ENCODE measurements around the gene TMEM126B. TPM values are rescaled to one million over a fixed set of nuclear protein-coding genes. Genes with fewer than 3 reads are reported as not detected.
"Not testable (repeated sequence)": the region's sequence is repeated elsewhere in the genome, so short reads cannot be mapped to it uniquely, and the experiment has no call there.

The TMEM126B gene
- total RNA-seq, 2 donors from 2014 or later: 48.4 to 55.5 TPM

DNA sequence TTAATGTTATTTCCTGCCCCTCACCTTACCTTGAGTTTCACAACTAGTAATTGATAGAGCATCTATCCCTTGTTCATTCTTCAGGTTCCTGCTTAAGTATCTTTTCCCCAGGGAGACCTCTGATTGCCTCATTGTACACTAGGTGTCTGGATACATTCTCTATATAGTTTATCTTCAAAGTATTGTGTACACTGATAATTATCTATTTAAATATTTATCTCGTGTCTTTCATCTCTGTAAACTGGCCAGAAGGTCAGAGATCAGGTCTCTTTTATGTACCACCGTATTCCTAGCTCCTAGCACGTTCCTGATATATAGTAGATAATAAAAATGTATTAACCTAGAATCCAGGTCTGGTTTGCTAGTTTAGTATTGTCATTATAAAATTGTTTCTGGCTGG, 6.4 kb downstream of the TMEM126B start:
- DNase-seq: no peak
- intact Hi-C loops (cut with DNase I): no loop called here
- no peak for ATAC-seq

DNA sequence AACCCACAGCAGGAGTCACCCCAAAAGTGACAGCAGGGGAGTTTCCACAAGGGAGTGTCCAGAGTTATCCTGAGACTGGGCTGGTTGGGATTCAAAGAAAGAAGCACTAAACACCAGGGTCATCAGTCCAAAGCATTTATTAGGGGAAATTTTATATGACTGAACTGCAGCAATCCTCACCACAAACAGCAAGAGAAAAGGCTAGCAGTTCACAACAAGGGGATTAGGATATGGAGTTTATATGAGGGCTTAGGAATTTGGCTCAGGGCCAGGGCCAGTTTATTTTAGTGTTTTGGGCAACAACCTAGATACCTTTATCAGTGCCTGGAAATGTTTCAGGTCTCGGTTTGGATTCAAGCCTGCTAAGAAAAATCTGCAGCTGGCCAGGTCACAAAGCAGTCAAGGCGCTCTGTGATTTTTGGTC, 14.8 kb downstream of the TMEM126B start:
- ATAC-seq: no peak
- intact Hi-C loops (cut with DNase I): no loop called here
- DNase-seq: peak; percentile 35

DNA sequence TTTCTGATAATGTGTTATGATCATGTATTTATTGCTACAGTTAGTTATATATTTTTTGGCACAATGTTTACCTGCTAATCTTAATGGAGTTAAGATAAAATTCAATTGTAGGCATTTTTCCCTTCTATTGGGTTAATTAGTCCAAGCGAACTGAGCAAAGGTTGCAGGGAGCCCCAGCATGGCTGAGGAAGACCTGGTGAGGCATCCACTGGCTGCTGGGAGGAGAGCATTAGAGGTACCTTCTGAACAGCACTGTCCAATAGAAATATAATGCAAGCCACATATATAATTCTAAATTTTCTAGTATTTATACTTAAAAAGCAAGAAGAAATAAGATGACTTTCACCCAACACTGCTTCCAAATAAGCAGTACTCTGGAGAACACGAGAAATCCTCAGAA, 18.7 kb downstream of the TMEM126B start:
- intact Hi-C loops (cut with DNase I): no loop called here
- DNase-seq (no peak), ATAC-seq (peak in 1 of 2 donors; percentile 10)

DNA sequence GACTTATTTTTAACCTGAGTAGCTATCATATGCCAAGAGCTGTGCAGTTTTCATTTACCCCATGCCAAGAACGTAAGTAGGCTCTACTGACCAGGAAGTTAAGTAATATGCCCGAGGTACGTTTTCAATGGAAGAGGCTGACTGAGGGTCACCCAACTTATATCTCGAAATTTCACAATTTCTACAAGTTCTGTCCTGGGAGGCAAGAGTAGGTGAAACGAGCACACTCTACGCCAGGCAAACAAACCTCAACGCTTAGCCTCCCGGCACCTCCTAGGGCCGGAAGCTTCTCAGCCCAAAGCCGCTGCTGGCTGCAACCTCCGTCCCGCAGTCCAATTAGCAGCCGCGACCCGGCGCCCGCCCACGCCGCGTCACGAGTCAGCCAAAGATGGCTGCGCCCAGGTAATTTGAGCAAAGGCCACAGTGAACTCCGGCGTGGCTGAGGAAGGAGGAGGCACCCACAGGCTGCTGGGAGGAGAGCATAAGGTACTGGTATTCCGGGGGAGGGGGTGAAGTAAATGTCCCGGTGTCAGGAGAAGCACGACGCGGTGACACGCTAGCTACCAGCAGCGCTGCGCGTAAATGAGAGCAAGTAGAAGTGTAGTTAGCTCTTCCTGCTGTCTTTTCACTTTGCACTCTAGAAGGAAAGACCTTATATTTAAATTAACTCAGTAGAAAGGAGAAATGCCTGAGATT, 19.4 kb downstream of the TMEM126B start, which contains the start of gene TMEM126A:
TMEM126A (plus strand) TSS at position 364 of the 696 bp plus-strand sequence. CDS start 2,289 bp downstream, outside the sequence.
- intact Hi-C loops (cut with DNase I): no loop called here
- DNase-seq (peak; percentile 93), ATAC-seq (peak; percentile 99)

DNA sequence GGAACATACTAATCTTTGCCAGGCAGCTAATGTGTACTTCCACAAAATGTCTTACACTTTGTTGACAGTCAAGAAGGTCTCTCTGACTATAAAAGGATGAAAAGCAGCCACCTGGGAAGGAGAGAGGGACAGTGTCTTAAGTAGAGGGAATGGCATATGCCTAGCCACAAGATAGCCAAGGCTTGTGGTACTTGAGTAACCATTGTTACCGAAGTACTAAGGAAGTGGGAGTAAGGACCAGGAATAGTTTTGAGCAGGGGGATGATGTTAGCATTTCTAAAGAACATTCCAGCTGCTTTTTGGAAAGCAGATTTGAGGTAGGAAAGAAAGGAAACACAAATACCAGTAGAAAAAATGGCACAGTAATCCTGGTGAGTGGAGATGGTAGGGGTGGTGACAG, 22.7 kb downstream of the TMEM126B start:
- no peak for DNase-seq
- intact Hi-C loops (cut with DNase I): no loop called here

DNA sequence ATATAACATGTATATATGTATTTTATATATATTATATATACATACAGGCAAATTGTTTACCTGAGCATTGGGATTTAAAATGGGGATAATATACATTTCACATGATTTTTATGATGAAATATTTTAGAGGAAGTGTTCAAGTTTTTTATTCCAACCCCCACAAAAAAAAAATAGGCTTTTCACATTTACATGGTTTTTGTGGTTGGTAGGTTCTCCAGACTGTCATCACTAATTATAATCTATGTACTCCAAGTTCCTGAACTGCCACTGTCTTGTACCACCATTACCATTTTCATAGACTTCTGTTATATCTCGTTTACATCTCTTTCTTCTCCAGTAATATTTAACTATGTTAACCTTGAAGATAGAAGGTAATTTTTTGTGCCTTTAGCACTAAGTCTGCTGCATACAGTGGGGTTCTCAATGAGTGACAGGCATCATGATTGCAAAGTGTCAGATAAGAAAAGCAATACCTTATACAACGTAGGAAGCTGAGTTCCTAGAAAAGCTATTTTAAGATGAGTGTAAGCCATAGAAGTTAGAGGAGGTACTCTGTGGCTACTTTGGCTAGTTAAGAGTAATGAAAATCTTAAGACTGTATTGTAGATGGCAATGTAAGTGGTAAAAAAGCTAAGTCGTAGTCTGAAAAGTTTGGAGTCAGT, 24.5 kb downstream of the TMEM126B start:
- intact Hi-C loops (cut with DNase I): no loop called here
- DNase-seq (no peak), ATAC-seq (no peak)

More for the DNA sequence above, 22.7 kb downstream of the TMEM126B start:
- no peak for ATAC-seq

DNA sequence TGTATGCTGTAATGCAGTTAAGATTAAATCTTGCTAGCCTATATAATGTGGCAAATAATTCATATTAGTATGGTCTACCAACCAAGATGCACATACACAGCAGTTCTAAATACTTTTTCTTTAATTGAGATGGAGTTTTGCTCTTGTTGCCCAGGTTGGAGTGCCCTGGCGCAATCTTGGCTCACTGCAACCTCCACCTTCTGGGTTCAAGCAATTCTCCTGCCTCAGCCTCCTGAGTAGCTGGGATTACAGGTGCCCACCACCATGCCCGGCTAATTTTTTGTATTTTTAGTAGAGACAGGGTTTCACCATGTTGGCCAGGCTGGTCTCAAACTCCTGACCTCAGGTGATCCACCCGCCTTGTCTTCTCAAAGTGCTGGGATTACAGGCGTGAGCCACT, 25.9 kb downstream of the TMEM126B start:
- intact Hi-C loops (cut with DNase I); ATAC-seq; DNase-seq: not testable (repeated sequence)

DNA sequence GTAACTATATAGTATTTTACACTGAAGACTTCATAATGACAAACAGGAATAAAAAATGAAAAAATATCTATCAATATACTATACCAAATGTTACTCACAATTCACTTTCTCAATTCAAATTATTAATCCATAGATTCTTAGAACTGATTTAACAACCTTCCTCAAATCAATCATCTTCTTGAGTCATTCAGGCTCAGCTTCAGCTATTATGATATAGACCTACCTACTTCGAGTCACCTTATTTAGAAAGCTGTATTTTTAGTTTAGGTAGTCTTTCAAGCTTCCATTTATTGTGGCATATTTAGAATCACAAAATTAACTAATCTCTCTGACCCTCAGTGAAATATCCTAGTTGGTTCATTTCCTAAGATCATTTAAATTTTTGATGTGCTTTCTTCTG, 28.4 kb downstream of the TMEM126B start:
- DNase-seq (no peak), ATAC-seq (no peak)
- intact Hi-C loops (cut with DNase I): no loop called here

DNA sequence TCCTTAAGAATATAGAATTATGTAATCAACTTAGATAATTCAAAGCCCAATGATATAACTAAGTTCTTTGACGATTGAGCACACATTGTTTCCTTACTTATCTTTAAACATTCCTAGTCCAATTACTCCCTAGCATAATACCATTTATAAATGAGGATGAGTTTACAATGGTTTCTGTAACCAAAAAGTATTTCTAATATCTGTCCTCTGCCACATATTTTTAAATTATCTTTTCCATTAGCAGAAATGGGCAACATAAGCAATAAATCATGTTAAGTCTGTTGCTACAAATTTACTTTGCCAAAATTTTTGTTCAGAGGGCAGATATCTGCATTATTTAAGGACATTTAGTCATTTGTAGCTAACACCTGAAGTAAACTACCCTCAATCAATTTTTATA, 29.8 kb downstream of the TMEM126B start:
- DNase-seq (no peak), ATAC-seq (no peak)
- intact Hi-C loops (cut with DNase I): no loop called here

DNA sequence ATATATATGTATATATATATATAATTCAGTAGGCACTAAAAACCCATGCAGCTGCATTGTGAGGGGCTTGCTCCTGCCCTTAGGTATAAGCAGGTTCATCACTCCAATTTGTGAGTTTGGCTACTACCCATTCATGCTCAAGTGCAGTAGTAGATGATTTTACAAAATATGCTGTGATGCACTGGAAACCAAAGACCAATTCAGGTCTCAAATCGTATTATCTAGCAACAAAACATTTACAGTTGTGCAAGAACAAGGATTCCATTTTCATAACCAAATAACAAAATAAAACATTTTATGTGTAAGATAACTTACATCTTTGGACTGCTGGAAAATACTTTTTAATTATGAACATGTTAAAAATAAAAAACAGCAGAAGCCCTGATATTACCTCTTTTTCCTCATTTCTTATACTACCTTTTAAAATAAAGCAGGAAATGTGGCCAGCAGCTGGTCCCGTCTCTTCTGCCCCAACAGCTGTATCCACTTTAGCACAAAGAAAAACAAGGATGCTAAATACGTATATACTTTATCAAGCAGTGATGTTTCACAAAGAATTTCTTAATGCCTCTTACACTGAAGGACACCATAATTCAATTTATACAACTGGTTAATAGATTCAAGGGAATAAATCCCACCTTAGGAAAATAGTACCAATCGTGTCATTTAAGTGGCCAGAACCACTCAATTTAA, 33.7 kb downstream of the TMEM126B start:
- intact Hi-C loops (cut with DNase I): no loop called here
- ATAC-seq (no peak), DNase-seq (no peak)

DNA sequence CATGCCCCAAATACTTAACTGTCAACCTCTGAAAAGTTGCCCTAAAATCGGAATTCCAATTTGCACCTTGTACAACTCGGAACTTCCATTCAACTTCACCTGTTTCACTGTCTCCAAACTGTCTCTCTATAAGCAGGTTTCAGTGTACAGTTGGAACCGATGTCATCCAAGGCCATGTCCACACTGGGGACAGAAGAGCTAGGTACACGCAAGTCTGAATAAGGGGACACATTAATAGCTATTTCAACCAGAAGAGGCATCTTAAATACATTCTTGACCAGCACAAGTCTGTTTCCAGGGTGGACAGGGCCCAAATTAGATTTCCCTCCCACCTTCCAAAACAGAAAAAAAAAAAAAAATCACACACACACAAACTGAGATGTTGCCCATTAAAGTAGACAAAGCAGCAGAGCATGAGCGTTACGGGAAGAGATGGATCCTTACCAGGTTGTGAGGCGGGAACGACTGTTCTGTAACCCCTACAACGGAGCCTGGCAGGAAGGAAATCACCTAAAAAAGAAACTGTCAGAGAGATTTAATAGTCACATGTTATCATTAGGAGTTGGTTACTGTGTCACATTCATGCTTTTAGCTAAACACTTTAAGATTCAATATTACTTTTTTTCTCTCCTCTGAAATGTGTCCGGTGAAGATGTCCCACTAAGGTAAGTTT, 34.8 kb downstream of the TMEM126B start:
- ATAC-seq: no peak
- DNase-seq: no peak
- intact Hi-C loops (cut with DNase I): no loop called here

DNA sequence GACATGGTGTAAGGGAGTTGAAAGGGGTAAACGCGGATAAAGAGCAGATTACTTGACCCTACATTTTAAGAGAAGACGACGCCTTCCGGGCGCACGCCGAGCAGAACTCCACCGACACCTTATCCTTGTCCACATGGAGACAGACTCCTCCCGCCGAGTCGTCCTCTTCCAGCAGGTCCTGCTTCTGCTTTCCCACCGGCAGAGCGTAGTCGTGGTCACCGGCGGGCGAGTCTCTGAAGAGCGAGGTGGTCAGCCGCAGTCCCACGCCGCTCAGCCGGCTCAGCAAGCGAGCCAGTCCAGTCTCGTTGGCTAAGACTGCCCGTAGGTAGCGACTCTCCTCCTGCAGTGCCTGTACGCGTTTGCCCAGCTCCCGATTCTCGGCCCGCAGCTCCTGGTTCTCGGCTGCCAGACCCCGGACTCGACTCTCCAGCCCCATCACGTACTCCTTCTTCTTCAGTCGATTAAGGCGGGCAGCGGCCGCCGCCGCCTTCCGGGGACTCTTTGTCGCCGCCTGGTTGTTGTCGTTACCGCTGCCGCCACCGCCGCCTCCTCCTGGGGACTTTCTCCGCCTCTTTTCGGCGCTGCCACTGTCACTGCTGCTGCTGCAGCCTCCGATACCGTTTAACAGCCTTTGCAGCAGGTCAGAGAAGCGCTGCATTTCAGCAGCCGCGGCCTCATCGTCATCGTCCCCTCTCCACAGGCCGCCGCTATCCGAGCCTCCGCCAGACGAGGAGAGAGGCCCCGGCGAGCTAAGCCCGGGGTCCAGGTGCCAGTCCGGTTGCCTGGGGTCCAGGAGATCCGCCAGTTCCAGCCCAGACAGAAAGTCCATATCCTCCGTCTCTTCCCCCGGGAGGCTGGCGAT, 35.6 kb downstream of the TMEM126B start:
- peak; percentile 71 to 77 for ATAC-seq
- intact Hi-C loops (cut with DNase I): no loop called here
- DNase-seq: peak; percentile 83

DNA sequence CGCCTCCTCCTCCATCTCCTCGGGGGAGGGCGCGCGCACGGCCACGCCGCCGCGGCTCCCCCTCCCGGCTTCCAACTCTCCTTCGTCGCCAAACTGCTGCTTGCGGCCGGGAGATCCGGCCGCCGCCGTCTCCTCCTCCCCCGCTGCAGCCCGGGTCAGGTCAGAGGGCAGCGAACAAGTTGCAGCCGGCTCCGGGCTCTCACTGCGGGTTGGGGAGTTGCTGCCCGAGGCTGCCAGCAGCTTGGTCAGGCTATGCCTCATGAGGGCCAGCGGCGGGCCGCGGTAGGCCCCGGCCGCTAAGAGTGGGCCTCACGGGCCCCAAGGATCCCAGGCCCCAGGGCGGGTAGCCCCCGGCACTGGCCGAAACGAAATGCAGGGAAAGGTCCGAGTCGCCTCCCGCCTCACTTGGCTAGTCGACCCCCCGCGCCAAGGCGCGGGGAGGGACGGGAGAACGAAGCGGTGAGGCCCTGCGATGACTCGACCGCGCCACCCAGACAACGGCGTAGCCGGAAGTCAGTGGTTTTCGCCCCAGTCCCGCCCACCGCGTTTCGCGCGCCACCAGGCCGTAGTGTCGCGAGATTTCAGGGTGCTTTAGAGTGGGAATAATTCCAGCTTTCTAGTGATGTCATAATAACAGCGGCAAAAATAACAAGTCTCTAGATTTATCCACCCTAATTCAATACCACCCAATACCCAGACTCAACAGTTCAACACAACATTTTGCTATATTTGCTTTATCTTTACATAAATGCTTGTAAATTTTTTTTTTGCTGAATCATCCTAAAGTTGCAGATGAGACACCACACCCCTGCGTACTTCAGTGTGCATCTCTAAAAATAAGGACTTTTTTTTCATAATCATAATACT, 36.5 kb downstream of the TMEM126B start, which contains the start of gene CREBZF:
CREBZF (minus strand) TSS at position 515 of the 867 bp plus-strand sequence; CDS start at position 261, 254 bp downstream.
- intact Hi-C loops (cut with DNase I): no loop called here
- peak; percentile 97 for ATAC-seq
- peak; percentile 94 for DNase-seq

DNA sequence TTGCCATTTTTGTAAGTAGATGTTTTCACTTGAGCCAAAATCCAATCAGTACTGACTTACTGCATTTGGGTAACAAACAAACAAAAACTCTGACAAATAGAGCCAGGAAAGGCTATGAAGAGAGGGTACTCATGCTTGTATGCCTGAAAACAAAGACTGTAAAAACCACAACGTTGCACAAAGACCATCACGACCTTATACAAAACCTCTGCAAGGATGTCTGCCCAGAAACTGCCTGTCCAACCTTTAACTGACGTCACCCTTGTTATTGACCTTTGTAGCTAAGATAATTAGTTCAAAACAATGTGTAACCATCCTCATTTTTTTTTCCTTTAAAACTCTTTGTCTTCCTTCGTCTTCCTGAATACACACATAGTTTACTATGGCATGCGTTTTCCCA, 37.3 kb downstream of the TMEM126B start:
- ATAC-seq (no peak), DNase-seq (no peak)
- intact Hi-C loops (cut with DNase I): no loop called here

DNA sequence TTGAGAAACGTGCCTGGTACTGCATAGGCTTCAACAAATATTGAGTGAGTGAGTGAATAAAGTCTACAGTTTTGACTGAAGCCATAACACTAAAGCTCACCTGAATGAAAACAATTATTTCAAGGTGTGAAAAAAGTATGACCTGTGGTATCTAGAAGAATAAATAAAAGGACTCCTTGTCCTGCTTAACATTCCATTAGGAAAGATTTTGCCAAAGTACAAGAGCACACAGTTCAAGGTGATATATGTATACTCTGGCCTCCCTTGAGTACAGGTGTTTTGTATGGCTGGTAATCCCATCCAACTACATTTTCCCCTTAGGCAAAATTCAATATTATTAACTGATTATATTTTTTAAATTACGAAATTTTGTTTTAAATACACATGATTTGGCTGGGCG, 38.3 kb downstream of the TMEM126B start:
- ATAC-seq (no peak), DNase-seq (no peak)
- intact Hi-C loops (cut with DNase I): no loop called here

DNA sequence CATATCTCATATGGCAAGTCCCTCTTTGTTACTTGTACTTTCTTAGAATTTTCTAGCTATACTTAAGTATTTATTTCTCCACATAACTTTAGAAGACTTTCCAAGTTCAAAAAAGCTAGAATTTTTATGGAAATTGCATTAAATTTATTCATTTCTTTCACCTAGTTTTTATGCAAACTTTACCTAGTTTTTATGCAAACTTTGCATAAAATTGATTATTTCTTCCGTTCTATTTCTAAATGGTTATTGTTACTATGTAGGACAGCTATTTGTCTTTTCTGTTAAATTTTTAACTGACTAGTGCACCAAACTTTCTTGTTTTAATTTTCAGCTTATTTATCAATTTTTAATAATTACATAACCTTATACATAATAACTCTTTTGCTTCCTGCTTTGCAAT, 39.8 kb downstream of the TMEM126B start:
- ATAC-seq: no peak
- intact Hi-C loops (cut with DNase I): no loop called here
- DNase-seq: no peak

DNA sequence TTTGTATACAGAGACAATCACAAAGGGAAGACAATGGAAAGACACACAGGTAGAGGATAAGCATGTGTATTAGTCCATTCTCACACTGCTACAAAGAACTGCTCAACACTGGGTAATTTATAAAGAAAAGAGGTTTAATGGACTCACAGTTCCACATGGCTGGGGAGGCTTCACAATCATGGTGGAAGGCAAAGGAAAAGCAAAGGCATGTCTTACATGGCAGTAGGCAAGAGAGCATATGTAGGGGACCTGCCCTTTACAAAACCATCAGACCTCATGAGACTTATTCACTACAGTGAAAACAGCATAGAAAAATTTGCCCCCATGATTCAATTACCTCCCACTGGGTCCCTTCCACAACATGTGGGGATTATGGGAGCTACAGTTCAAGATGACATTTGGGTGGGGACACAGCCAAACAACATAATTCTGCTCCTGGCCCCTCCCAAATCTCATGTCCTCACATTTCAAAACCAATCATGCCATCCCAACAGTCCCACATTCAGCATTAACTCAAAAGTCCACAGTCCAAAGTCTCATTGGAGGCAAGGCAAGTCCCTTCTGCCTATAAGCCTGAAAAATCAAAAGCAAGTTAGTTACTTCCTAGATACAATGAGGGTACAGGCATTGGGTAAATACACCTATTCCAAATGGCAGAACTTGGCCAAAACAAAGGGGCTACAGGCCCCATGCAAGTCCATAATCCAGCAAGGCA, 42.7 kb downstream of the TMEM126B start:
- intact Hi-C loops (cut with DNase I); ATAC-seq; DNase-seq: not testable (repeated sequence)

All from left cardiac atrium (tissue), 4 donors.